Immature natural killer cell (primary cell): Measurements from ENCODE around the gene LHFPL2. TPM values are rescaled to one million over a fixed set of nuclear protein-coding genes. Genes with fewer than 3 reads are reported as not detected.
"Not testable (repeated sequence)": the region's sequence is repeated elsewhere in the genome, so short reads cannot be mapped to it uniquely, and the experiment has no call there.

Experiments
- DNase-seq, 3 donors: peaks; one replicate each; pipeline ENCODE4 v3.0.0; 2022; ENCODE audit warnings: mixed read lengths in 1 of 3
- H3K27ac Mint-ChIP-seq, 6 donors: one replicate each; pipeline ENCODE4 v1.8.0; 2020; ENCODE audit warnings: mixed read lengths in 6 of 6, mild to moderate bottlenecking in 5 of 6, inconsistent platforms in 4 of 6, moderate library complexity in 3 of 6
- H3K27me3 Mint-ChIP-seq, 3 donors: one replicate each; pipeline ENCODE4 v1.8.0; 2020 to 2021; ENCODE audit warnings: low read depth in 3 of 3, mild to moderate bottlenecking in 3 of 3, mixed read lengths in 3 of 3, moderate library complexity in 3 of 3, inconsistent platforms in 1 of 3
- H3K36me3 Mint-ChIP-seq, 3 donors: one replicate each; pipeline ENCODE4 v1.8.0; 2020; ENCODE audit warnings: mixed read lengths in 3 of 3, inconsistent platforms in 2 of 3, mild to moderate bottlenecking in 2 of 3
- H3K4me1 Mint-ChIP-seq, 2 donors: one replicate each; pipeline ENCODE4 v1.8.0; 2020; ENCODE audit warnings: inconsistent platforms in 2 of 2, mild to moderate bottlenecking in 2 of 2, mixed read lengths in 2 of 2, moderate library complexity in 1 of 2
- H3K4me3 Mint-ChIP-seq, 5 donors: one replicate each; pipeline ENCODE4 v1.8.0; 2020; ENCODE audit warnings: mild to moderate bottlenecking in 5 of 5, mixed read lengths in 5 of 5, inconsistent platforms in 3 of 5, moderate library complexity in 3 of 5
- H3K9me3 Mint-ChIP-seq, 6 donors: one replicate each; pipeline ENCODE4 v1.8.0; 2020; ENCODE audit warnings: mild to moderate bottlenecking in 6 of 6, mixed read lengths in 6 of 6, inconsistent platforms in 4 of 6, moderate library complexity in 3 of 6
- polyA plus RNA-seq, 3 donors: library from polyadenylated mRNA; unstranded; fragments of 300-500 nt; fragmentation: Illumina TruSeq; gene quantifications; one replicate each; pipeline ENCODE4 v1.2.3, GENCODE V29; 2021

LHFPL2 gene
- polyA plus RNA-seq, 3 donors from 2014 or later = 0.09 to 0.49 TPM; not detected in 1

DNA sequence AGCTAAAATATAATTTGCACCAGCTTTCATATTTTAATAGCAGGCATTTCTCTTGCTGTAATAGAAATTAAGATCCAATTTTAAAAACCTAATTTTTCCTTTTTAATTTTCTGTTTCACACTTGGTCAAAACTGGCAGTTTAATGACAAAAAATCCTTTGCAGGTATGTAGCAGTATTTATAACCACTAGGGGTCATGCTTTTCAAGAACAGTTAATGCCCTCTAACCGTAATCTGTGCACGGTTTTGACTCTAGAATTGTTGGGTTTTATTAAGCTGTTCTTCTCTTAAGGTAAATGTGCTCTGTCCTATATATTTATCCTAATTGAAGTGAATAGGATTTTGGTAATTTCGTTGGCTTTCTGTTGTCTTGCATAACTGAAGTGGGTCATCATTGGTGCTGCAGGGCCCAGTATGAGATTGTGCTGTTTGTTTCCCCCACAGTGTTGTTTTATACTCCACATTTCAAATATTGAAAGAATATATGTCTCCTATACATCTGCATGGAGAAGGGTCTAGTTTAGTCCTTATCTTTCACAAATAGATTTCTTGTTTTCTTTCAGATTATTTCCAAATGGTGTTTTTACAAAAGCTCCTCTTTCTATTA is 180.7 kb downstream of the LHFPL2 start:
- H3K4me1 Mint-ChIP-seq = peaks cover 2 to 7% of the 10 kb centered on the region in 2 donors
- H3K4me3 Mint-ChIP-seq = no peak overlapping the region
- peaks cover 6 to 15% (median 12%) of the 10 kb centered on the region in 3 donors for H3K36me3 Mint-ChIP-seq
- DNase-seq = peak in 2 of 3 donors; percentile 10
- no peak overlapping the region for H3K27ac Mint-ChIP-seq
- no peaks in the 10 kb centered on the region for H3K27me3 Mint-ChIP-seq
- no peaks in the 10 kb centered on the region for H3K9me3 Mint-ChIP-seq

DNA sequence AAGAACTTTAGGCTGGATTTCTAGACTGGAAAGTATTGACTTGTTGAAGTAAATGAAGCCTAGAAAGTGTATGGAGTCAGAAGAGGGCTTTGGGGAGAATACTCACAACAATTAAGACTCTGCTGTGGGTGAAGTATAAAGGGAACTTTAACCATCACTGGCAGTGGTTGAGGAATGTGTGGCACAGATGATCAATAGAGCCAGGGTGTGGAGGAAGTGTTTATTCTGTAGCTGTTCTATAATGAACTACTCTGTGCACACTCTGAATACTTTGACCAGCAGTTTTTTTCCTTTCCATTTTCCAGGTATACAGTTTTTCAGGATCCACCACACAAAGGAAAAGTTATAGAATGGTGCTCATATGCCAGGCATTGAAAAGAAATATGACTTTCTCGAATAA is 181.4 kb downstream of the LHFPL2 start:
- peaks cover 6 to 16% (median 12%) of the 10 kb centered on the region in 3 donors for H3K36me3 Mint-ChIP-seq
- no peak for DNase-seq
- no peaks in the 10 kb centered on the region for H3K27me3 Mint-ChIP-seq
- H3K4me1 Mint-ChIP-seq = peaks cover 2 to 8% of the 10 kb centered on the region in 2 donors
- no peak overlapping the region for H3K27ac Mint-ChIP-seq
- no peaks in the 10 kb centered on the region for H3K9me3 Mint-ChIP-seq
- no peak overlapping the region for H3K4me3 Mint-ChIP-seq

DNA sequence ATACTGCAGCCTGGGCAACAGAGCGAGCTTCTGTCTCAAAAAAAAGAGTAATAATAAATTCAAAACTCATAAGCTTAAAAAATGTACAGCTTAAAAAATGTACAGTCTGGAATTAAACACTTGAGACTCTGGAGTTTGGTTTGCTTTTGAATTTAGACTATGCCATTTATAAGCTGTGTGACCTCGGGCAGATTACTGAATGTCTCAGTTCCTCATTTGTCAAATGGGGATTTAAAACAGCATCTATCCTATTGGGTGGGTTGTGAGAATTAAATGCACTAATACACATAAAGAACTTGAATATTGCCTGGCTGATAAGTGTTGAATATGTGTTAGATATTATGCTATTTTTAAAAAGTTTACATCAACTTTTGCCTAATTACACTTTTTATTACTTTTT is 189.7 kb downstream of the LHFPL2 start:
- no peak overlapping the region for H3K27ac Mint-ChIP-seq
- H3K4me3 Mint-ChIP-seq = no peak overlapping the region
- no peak for DNase-seq
- H3K4me1 Mint-ChIP-seq = peaks cover 21 to 30% of the 10 kb centered on the region in 2 donors
- no peaks in the 10 kb centered on the region for H3K27me3 Mint-ChIP-seq
- no peaks in the 10 kb centered on the region for H3K9me3 Mint-ChIP-seq
- peaks cover 29 to 38% (median 31%) of the 10 kb centered on the region in 3 donors for H3K36me3 Mint-ChIP-seq

DNA sequence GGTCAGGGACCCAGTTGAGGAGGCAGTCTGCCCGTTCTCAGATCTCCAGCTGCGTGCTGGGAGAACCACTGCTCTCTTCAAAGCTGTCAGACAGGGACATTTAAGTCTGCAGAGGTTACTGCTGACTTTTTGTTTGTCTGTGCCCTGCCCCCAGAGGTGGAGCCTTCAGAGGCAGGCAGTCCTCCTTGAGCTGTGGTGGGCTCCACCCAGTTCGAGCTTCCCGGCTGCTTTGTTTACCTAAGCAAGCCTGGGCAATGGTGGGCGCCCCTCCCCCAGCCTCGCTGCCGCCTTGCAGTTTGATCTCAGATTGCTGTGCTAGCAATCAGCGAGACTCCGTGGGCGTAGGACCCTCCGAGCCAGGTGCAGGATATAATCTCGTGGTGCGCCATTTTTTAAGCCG is 191.1 kb downstream of the LHFPL2 start:
- Mint-ChIP-seq H3K4me1 (peaks cover 21 to 22% of the 10 kb centered on the region in 2 donors), H3K36me3 (peaks cover 23 to 30% (median 25%) of the 10 kb centered on the region in 3 donors)
- DNase-seq, H3K4me3 Mint-ChIP-seq, H3K9me3 Mint-ChIP-seq, H3K27ac Mint-ChIP-seq, H3K27me3 Mint-ChIP-seq: not testable (repeated sequence)

DNA sequence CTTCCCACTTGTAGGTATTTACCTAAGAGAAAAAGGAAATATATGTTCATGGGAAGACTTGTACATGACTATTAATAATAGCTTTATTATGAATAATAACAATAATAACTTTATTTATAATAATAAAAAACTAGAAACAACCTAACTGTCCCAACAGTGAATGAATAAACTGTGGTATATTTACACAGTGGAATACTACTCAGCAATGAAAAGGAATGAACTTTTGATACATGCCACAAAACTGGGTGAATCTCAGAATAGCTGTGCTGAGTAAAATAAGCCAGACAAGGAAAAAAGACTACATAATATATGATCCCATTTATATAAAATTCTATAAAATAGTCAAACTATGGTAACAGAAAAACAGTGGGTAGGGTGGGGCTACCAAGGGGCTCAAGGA is 199.5 kb downstream of the LHFPL2 start:
- H3K9me3 Mint-ChIP-seq = no peaks in the 10 kb centered on the region
- peaks cover 9 to 26% (median 25%) of the 10 kb centered on the region in 3 donors for H3K36me3 Mint-ChIP-seq
- H3K27me3 Mint-ChIP-seq = no peaks in the 10 kb centered on the region
- no peaks in the 10 kb centered on the region for H3K4me1 Mint-ChIP-seq
- H3K27ac Mint-ChIP-seq = no peak overlapping the region
- H3K4me3 Mint-ChIP-seq = no peak overlapping the region
- no peak for DNase-seq

DNA sequence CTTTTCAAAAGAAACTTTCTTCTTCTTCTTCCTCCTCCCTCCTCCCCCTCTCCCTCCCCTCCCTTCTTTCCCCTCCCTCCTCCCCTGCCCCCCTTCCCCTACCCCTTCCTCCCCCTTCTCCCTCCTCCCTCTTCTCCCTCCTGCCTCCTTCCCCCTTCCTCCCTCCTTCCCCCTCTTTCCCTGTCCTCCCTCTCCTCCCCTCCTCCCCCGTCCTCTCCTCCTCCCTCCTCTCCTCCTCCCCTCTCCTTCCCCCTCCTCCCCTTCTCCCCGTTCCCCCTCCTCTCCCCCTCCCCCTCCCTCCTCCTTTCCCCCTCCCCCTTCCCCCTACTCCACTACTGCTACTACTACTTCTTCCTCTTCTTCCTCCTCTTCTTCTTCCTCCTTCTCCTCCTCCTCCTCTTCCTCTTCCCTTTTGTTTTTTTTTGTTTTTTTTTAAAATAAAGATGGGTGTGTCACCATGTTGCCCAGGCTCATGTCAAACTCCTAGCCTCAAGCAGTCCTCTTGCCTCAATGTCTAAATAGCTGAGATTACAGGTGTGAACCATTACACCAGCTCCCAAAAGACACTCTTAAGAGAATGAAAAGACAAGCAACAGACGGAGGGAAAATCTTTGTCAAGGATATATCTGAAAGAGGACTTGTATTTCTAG is 200.7 kb downstream of the LHFPL2 start:
- no peaks in the 10 kb centered on the region for H3K9me3 Mint-ChIP-seq

More for the DNA sequence above, 200.7 kb downstream of the LHFPL2 start:
- no peaks in the 10 kb centered on the region for H3K4me1 Mint-ChIP-seq
- no peak overlapping the region for H3K4me3 Mint-ChIP-seq
- peaks cover 9 to 29% (median 25%) of the 10 kb centered on the region in 3 donors for H3K36me3 Mint-ChIP-seq
- no peaks in the 10 kb centered on the region for H3K27me3 Mint-ChIP-seq
- H3K27ac Mint-ChIP-seq = no peak overlapping the region
- DNase-seq = no peak
